Activated CD8-positive, alpha-beta memory T cell treated with anti-CD3 and anti-CD28 coated beads for 36 hours (primary cell): ENCODE results near the gene OR5A1. TPM values are rescaled to one million over a fixed set of nuclear protein-coding genes. Genes with fewer than 3 reads are reported as not detected.

ENCODE experiments used
- CTCF ChIA-PET: fragments of 350-600 bp; sonication (Branson Sonifier 250); formaldehyde crosslinking; loops from one replicate; lab custom pipeline; 2021; ENCODE audit warnings: antibody characterized with exemption; lab: Charles Lee
- POLR2A ChIA-PET: fragments of 350-600 bp; sonication (Branson Sonifier 250); formaldehyde crosslinking; loops from one replicate; lab custom pipeline; 2021; ENCODE audit warnings: antibody characterized with exemption; lab: Charles Lee
- total RNA-seq, 2 experiments: library from RNA; stranded (reverse); gene quantifications; one replicate each; pipeline ENCODE4 v1.2.3, GENCODE V29; 2021

Gene OR5A1
- total RNA-seq, 2 experiments from 2014 or later: not detected

DNA sequence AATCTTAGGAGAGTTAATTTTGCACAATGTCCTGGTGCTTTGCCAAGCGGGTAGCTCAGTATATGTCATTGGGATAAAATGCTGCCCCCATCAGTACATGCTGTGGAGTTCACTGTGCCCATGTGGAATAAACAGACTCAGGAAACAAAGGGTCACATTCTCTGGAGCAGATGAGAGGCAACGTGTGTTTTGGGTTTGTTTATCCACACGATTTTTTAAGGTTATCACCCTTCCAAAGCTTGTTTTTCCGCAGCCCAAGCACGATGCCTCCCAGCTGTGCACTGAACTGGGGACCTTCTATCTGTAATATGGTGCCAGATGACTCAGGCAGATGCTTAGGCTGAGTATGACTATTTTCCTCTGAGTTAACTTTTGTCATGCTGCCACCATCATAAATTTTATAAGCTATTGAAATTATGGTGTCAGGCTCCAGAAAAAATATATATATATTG is 26.9 kb downstream of the OR5A1 start:
- POLR2A ChIA-PET: no interaction called here
- CTCF ChIA-PET: no interaction called here

DNA sequence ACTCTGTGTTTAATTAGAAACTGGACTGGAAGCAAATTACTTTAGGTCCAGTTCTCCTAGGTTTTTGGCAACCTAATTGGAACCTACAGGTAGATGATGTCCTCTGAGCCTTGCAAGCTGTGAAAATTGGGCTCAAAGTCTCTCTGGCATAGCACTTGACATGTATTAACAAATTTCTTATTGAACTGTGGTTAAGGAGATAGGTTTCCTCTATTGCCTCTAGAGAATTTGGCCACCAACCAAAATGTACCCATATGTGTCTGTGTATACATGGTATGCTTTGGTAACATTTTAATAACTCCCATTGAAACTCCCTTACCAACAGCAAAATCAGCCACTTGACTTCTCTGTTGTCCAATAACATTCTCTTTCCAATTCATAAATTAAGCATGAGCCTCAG is 36.7 kb downstream of the OR5A1 start, which contains the start of gene OR4D10:
Gene OR4D10, plus strand, starts transcription at position 301 of the 400 bp plus-strand sequence. CDS start 4,115 bp downstream, outside the sequence.
- ChIA-PET POLR2A (no interaction called here), CTCF (no interaction called here)

DNA sequence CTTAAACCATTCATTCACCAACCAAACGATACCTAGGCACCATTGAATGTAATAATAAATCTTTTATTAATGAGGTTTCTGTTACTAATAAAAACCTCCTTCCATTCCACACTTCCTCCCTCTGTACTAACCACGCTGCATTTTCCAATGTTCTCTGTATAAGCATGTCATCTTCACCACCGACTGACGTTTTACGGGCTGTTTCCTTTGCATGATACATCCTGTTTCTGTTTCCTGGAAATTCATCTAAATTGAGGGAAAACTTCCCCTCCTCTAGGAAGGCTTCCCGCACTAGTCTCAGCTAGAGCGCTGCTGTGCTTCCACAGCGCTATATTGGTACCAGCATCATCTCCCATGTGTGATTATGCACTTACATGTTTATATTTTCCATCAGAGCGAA is 38.9 kb downstream of the OR5A1 start:
- POLR2A ChIA-PET: no interaction called here
- CTCF ChIA-PET: no interaction called here

DNA sequence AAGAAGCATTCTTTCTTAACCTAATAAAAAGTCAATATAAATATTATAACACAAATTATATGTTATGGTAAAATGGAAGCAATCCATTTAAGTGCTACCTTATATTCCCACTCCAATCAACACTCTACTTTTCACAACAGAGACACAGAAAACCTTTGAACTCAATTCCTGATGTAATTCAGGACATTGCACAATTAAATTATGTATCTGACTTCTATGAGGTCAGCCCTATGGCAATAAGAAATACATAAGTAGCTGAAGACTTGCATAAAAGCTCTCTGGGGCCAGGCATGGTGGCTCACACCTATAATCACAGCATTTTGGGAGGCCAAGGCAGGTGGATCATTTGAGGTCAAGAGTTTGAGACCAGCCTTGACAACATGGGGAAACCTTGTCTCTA is 43.6 kb downstream of the OR5A1 start:
- ChIA-PET POLR2A (no interaction called here), CTCF (no interaction called here)

DNA sequence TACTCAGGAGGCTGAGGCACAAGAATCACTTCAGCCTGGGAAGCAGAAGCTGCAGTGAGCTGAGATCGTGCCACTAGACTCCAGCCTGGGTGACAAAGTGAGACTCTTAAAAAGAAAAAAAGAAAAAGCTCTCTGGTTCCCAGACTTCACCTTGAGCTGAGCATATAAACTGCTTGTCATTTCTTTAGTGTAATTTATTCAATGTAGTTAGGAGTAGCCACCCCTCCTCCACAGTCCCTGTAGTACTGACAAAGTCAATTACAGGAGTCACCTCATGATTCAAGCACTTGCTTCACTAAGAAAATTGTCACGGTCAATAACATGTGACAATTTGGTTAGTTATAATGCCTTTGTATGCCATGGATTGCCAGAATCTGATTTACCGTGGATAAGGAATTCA is 44.1 kb downstream of the OR5A1 start:
- ChIA-PET POLR2A (no interaction called here), CTCF (no interaction called here)

Other genes starting within 250 kb of the OR5A1 start
- gene MPEG1, start 223.5 kb upstream of the OR5A1 start, total RNA-seq: not detected
- gene OR5AN1, start 77.6 kb upstream of the OR5A1 start, total RNA-seq: not detected
- not detected for gene OR5A2, start 10.1 kb upstream of the OR5A1 start, total RNA-seq
- gene OR4D6, start 20.5 kb downstream of the OR5A1 start, total RNA-seq: not detected
- gene OR4D10, start 36.8 kb downstream of the OR5A1 start, total RNA-seq: not detected
- not detected for gene OR4D11, start 67.1 kb downstream of the OR5A1 start, total RNA-seq
- gene OR4D9, start 75.1 kb downstream of the OR5A1 start, total RNA-seq: not detected
- 10 to 100 TPM; 35.0 to 36.4 TPM for gene OSBP, start 179.3 kb downstream of the OR5A1 start, total RNA-seq
- 10 to 100 TPM; 59.0 to 60.1 TPM for gene PATL1, start 232.6 kb downstream of the OR5A1 start, total RNA-seq